KOPT-K1 (cell line): ENCODE data around the gene CGREF1.
"Not testable (repeated sequence)": the region's sequence is repeated elsewhere in the genome, so short reads cannot be mapped to it uniquely, and the experiment has no call there.

Experiments
- H3K27ac ChIP-seq: fragments of 200-600 bp; sonication (generic); 2 replicates; pipeline ENCODE4 v1.5.1; 2016; ENCODE audit warnings: antibody characterized with exemption, mild to moderate bottlenecking, low read depth, low read length; ENCODE audit not compliant: poor library complexity, severe bottlenecking
- H3K36me3 ChIP-seq: fragments of 200-600 bp; sonication (generic); 2 replicates; pipeline ENCODE4 v1.5.1; 2017; ENCODE audit warnings: antibody characterized with exemption, mild to moderate bottlenecking, low read length, moderate library complexity; ENCODE audit not compliant: insufficient read depth
- H3K9me3 ChIP-seq: fragments of 200-600 bp; sonication (generic); 2 replicates; pipeline ENCODE4 v1.5.1; 2017; ENCODE audit warnings: antibody characterized with exemption, low read length, mild to moderate bottlenecking; ENCODE audit not compliant: insufficient read depth, poor library complexity, severe bottlenecking

The CGREF1 gene

GRCh38 chr2:27079233-27080139 lies 39.4 kb downstream of the CGREF1 start:
- Histone ChIP-seq H3K9me3 (no peaks in the 10 kb centered on the region), H3K36me3 (no peaks in the 10 kb centered on the region), H3K27ac (no peak overlapping the region)

GRCh38 chr2:27078267-27079194 lies 40.4 kb downstream of the CGREF1 start, which contains the start of gene EMILIN1:
TSS of gene EMILIN1 (plus strand) at chr2:27078615. CDS start at chr2:27079066, 451 bp downstream.
- Histone ChIP-seq H3K27ac (no peak within 1 kb of the TSS), H3K9me3 (no peaks in the 10 kb centered on the region), H3K36me3 (no peaks in the 10 kb centered on the region)

- H3K27ac ChIP-seq = no peak overlapping the region
- H3K36me3 ChIP-seq = no peaks in the 10 kb centered on the region
- no peaks in the 10 kb centered on the region for H3K9me3 ChIP-seq
Measured at GRCh38 chr2:27077231-27077630, 41.7 kb downstream of the CGREF1 start.

GRCh38 chr2:27076323-27076722 lies 42.6 kb downstream of the CGREF1 start:
- Histone ChIP-seq H3K36me3 (no peaks in the 10 kb centered on the region), H3K27ac (no peak overlapping the region), H3K9me3 (no peaks in the 10 kb centered on the region)

- not testable (repeated sequence) for H3K36me3 ChIP-seq, H3K9me3 ChIP-seq
- H3K27ac ChIP-seq = peak overlapping the region; percentile 36
Measured at GRCh38 chr2:27075566-27075871, 43.4 kb downstream of the CGREF1 start.

- peaks cover 3% of the 10 kb centered on the region for H3K36me3 ChIP-seq
- H3K9me3 ChIP-seq = no peaks in the 10 kb centered on the region
- H3K27ac ChIP-seq = peak overlapping the region; percentile 36
Measured at GRCh38 chr2:27074738-27075565, 44.0 kb downstream of the CGREF1 start.

- H3K9me3 ChIP-seq = no peaks in the 10 kb centered on the region
- H3K36me3 ChIP-seq = peaks cover 15% of the 10 kb centered on the region
- H3K27ac ChIP-seq = no peak overlapping the region
Measured at GRCh38 chr2:27073782-27074181, 45.1 kb downstream of the CGREF1 start.

GRCh38 chr2:27072920-27073319 lies 46.0 kb downstream of the CGREF1 start:
- Histone ChIP-seq H3K9me3 (no peaks in the 10 kb centered on the region), H3K36me3 (peaks cover 24% of the 10 kb centered on the region), H3K27ac (no peak overlapping the region)

- no peaks in the 10 kb centered on the region for H3K9me3 ChIP-seq
- peaks cover 31% of the 10 kb centered on the region for H3K36me3 ChIP-seq
- H3K27ac ChIP-seq = peak overlapping the region; percentile 65
Measured at GRCh38 chr2:27071990-27072830, 46.7 kb downstream of the CGREF1 start.

- H3K9me3 ChIP-seq = no peaks in the 10 kb centered on the region
- H3K27ac ChIP-seq = peak within 1 kb of the TSS; percentile 65
- H3K36me3 ChIP-seq = peaks cover 38% of the 10 kb centered on the region
Measured at GRCh38 chr2:27071277-27071989, 47.5 kb downstream of the CGREF1 start, which contains the start of gene OST4. TSS of gene OST4 (minus strand) at chr2:27071654.

GRCh38 chr2:27070653-27071276 lies 48.2 kb downstream of the CGREF1 start:
- Histone ChIP-seq H3K27ac (peak overlapping the region; percentile 65), H3K36me3 (peaks cover 45% of the 10 kb centered on the region), H3K9me3 (no peaks in the 10 kb centered on the region)

- Histone ChIP-seq H3K9me3 (no peaks in the 10 kb centered on the region), H3K36me3 (peaks cover 52% of the 10 kb centered on the region), H3K27ac (peak overlapping the region; percentile 65)
Measured at GRCh38 chr2:27069961-27070618, 48.8 kb downstream of the CGREF1 start.

GRCh38 chr2:27069436-27069835 lies 49.5 kb downstream of the CGREF1 start:
- peaks cover 55% of the 10 kb centered on the region for H3K36me3 ChIP-seq
- no peaks in the 10 kb centered on the region for H3K9me3 ChIP-seq
- no peak overlapping the region for H3K27ac ChIP-seq
